CD14-positive monocyte (primary cell): ENCODE measurements around the gene PIR. TPM values are rescaled to one million over a fixed set of nuclear protein-coding genes. Genes with fewer than 3 reads are reported as not detected.

ENCODE experiments used
- DNase-seq, 3 donors: peaks; one replicate each; pipeline ENCODE4 v3.0.0-alpha.2; 2011 to 2022
- H2AFZ ChIP-seq: 2 replicates; pipeline ENCODE4 v1.6.0; 2012; ENCODE audit warnings: mild to moderate bottlenecking, low read depth, low read length, inconsistent platforms; ENCODE audit not compliant: insufficient read depth, poor library complexity, severe bottlenecking
- H3K27ac ChIP-seq, 2 donors: 1 replicate in 1 of 2; 2 replicates in 1 of 2; pipeline ENCODE4 v1.5.1; 2012 to 2013; ENCODE audit warnings: low read length in 2 of 2, control low read depth in 1 of 2, inconsistent platforms in 1 of 2, low read depth in 1 of 2, mild to moderate bottlenecking in 1 of 2
- H3K27me3 ChIP-seq, 2 donors: one replicate each; pipeline versions ENCODE4 v1.6.0 to v1.6.1; 2011 to 2013; ENCODE audit warnings: low read length in 2 of 2; ENCODE audit not compliant: control insufficient read depth in 2 of 2, insufficient read depth in 2 of 2
- H3K36me3 ChIP-seq, 2 donors: replicated peaks in 1 of 2; 1 replicate in 1 of 2; 2 replicates in 1 of 2; pipeline versions ENCODE4 v1.5.1 to v1.6.1; 2012 to 2013; ENCODE audit warnings: low read length in 2 of 2, control low read depth in 1 of 2, inconsistent platforms in 1 of 2, mild to moderate bottlenecking in 1 of 2; ENCODE audit not compliant: insufficient read depth in 2 of 2, control insufficient read depth in 1 of 2
- H3K4me1 ChIP-seq, 2 donors: 1 replicate in 1 of 2; 2 replicates in 1 of 2; pipeline versions ENCODE4 v1.5.1 to v1.6.1; 2012 to 2013; ENCODE audit warnings: low read length in 2 of 2, control low read depth in 1 of 2, inconsistent platforms in 1 of 2, mild to moderate bottlenecking in 1 of 2, moderate library complexity in 1 of 2; ENCODE audit not compliant: insufficient read depth in 2 of 2, control insufficient read depth in 1 of 2
- H3K4me2 ChIP-seq: replicated peaks from 2 replicates; pipeline ENCODE3; 2012; ENCODE audit warnings: low read length, moderate library complexity, mild to moderate bottlenecking; ENCODE audit not compliant: poor library complexity, severe bottlenecking; ENCODE audit errors: extremely low read depth
- H3K4me3 ChIP-seq, 3 experiments: fragments of 200-600 bp in 1 of 3; sonication (generic) in 1 of 3; replicated peaks in 1 of 3; 1 replicate in 2 of 3; 2 replicates in 1 of 3; pipeline ENCODE4 v1.5.1; 2011 to 2013; ENCODE audit warnings: low read length in 3 of 3, mild to moderate bottlenecking in 3 of 3, control low read depth in 2 of 3, low read depth in 2 of 3, inconsistent platforms in 1 of 3, moderate library complexity in 1 of 3
- H3K79me2 ChIP-seq: 2 replicates; pipeline ENCODE4 v1.6.0; 2012; ENCODE audit warnings: mild to moderate bottlenecking, control low read depth, inconsistent platforms, low read length, moderate library complexity; ENCODE audit not compliant: insufficient read depth
- H3K9ac ChIP-seq: 2 replicates; pipeline ENCODE4 v1.6.0; 2017; ENCODE audit warnings: low read length, mild to moderate bottlenecking; ENCODE audit not compliant: insufficient read depth, poor library complexity, severe bottlenecking
- H3K9me3 ChIP-seq, 2 donors: replicated peaks in 1 of 2; 1 replicate in 1 of 2; 2 replicates in 1 of 2; pipeline versions ENCODE4 v1.5.1 to v1.6.1; 2012 to 2013; ENCODE audit warnings: low read length in 2 of 2, control low read depth in 1 of 2; ENCODE audit not compliant: control insufficient read depth in 1 of 2, insufficient read depth in 1 of 2
- H4K20me1 ChIP-seq: 2 replicates; pipeline ENCODE4 v1.6.0; 2012; ENCODE audit warnings: mild to moderate bottlenecking, low read length, control low read depth, moderate library complexity; ENCODE audit not compliant: insufficient read depth
- H3K27ac Mint-ChIP-seq, 7 donors: one replicate each; pipeline ENCODE4 v1.8.0; 2020; ENCODE audit warnings: mild to moderate bottlenecking in 7 of 7, mixed read lengths in 7 of 7, moderate library complexity in 6 of 7, inconsistent platforms in 2 of 7
- H3K27me3 Mint-ChIP-seq, 3 donors: one replicate each; pipeline ENCODE4 v1.8.0; 2021 to 2022; ENCODE audit warnings: low read depth in 3 of 3, mild to moderate bottlenecking in 3 of 3, mixed read lengths in 3 of 3, moderate library complexity in 3 of 3, inconsistent platforms in 1 of 3
- H3K36me3 Mint-ChIP-seq, 2 donors: one replicate each; pipeline ENCODE4 v1.8.0; 2020; ENCODE audit warnings: mixed read lengths in 2 of 2, inconsistent platforms in 1 of 2, mild to moderate bottlenecking in 1 of 2
- H3K4me1 Mint-ChIP-seq: one replicate; pipeline ENCODE4 v1.8.0; 2020; ENCODE audit warnings: mild to moderate bottlenecking, mixed read lengths
- H3K4me3 Mint-ChIP-seq, 2 donors: one replicate each; pipeline ENCODE4 v1.8.0; 2020; ENCODE audit warnings: mild to moderate bottlenecking in 2 of 2, mixed read lengths in 2 of 2, moderate library complexity in 1 of 2
- H3K9me3 Mint-ChIP-seq, 7 donors: one replicate each; pipeline ENCODE4 v1.8.0; 2020 to 2022; ENCODE audit warnings: mixed read lengths in 7 of 7, mild to moderate bottlenecking in 6 of 7, moderate library complexity in 6 of 7, inconsistent platforms in 2 of 7
- WGBS: methylation state at CpG from one replicate; pipeline ENCODE4 v1.1.5; 2013; ENCODE audit warnings: missing lambda C conversion rate; ENCODE audit not compliant: insufficient coverage; 5-methylcytosine and 5-hydroxymethylcytosine counted together
- intact Hi-C, 2 donors: fragments of 100-400 bp; cut with micrococcal nuclease; formaldehyde crosslinking; loops; one replicate each; pipeline versions ENCODE4 v1.15.0 to v1.15.1; 2023
- polyA plus RNA-seq, 3 donors: library from polyadenylated mRNA; depleted of rRNA in 1 of 3; unstranded in 2 of 3; stranded (reverse) in 1 of 3; fragments of 300-500 nt in 2 of 3; fragments of >200 nt in 1 of 3; fragmentation: Illumina TruSeq in 2 of 3; gene quantifications; 1 replicate in 2 of 3; 2 replicates in 1 of 3; pipeline ENCODE4 v1.2.3, GENCODE V29; 2012 to 2021
- TF ChIP-seq, protein P1 (sequence below): fragments of 200-600 bp; IDR thresholded peaks from one replicate; pipeline ENCODE4 v1.8.0; 2022; ENCODE audit warnings: antibody characterized with exemption, mild to moderate bottlenecking

Gene PIR
- polyA plus RNA-seq, 3 donors: 0.05 to 0.23 TPM; not detected in 1

- H3K79me2 ChIP-seq: no peaks in the 10 kb centered on the region
- Mint-ChIP-seq H3K27me3 (peaks cover 8 to 24% (median 15%) of the 10 kb centered on the region in 3 donors), H3K27ac (no peak overlapping the region)
These were observed 149.0 kb downstream of the PIR start for GRCh38 chrX:15344106-15344505.

DNA sequence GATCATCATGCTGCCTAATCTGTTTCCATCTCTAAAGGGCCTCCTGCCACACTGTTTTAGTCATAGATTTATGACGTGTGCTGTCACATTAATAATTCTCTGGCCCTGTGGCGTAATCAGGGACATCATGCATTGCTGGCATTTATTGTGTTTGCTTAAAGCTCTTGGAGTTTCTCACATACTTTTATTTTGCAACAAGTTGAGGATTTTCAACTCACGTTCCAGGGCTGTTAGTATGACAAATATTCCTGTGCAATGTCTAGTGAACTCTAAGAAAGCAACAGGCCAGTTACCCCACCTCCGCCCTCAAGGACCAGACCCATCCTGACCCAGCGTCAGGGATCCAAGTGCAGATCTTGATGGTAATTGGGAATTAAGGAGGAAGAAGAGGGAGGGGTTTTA, 150.1 kb downstream of the PIR start:
- Mint-ChIP-seq H3K36me3 (no peaks in the 10 kb centered on the region), H3K27ac (no peak overlapping the region), H3K4me3 (no peak overlapping the region), H3K9me3 (peaks cover 0 to 2% (median 0%) of the 10 kb centered on the region in 7 donors), H3K4me1 (no peaks in the 10 kb centered on the region), H3K27me3 (peaks cover 8 to 25% (median 17%) of the 10 kb centered on the region in 3 donors)
- H3K79me2 ChIP-seq: no peaks in the 10 kb centered on the region
- no peak overlapping the region for H2AFZ ChIP-seq
- no peak overlapping the region for H3K27ac ChIP-seq
- no peaks in the 10 kb centered on the region for H4K20me1 ChIP-seq
- no peak overlapping the region for H3K9ac ChIP-seq
- H3K4me2 ChIP-seq: no peak overlapping the region
- H3K4me1 ChIP-seq: no peaks in the 10 kb centered on the region
- WGBS: no CpG with 5 or more reads among the region's 5 CpGs
- intact Hi-C loops: loop anchor here in 1 of 2 donors (10.0 kb wide), 1 partner anchor 122 kb away; no protein-coding TSS in a partner anchor
- no peaks in the 10 kb centered on the region for H3K9me3 ChIP-seq
- no peaks in the 10 kb centered on the region for H3K36me3 ChIP-seq
- peak in 1 of 3 donors; percentile 12 for DNase-seq
- H3K27me3 ChIP-seq: peaks cover 3 to 45% of the 10 kb centered on the region in 2 donors
- H3K4me3 ChIP-seq: no peak overlapping the region
- TF ChIP-seq, protein P1, sequence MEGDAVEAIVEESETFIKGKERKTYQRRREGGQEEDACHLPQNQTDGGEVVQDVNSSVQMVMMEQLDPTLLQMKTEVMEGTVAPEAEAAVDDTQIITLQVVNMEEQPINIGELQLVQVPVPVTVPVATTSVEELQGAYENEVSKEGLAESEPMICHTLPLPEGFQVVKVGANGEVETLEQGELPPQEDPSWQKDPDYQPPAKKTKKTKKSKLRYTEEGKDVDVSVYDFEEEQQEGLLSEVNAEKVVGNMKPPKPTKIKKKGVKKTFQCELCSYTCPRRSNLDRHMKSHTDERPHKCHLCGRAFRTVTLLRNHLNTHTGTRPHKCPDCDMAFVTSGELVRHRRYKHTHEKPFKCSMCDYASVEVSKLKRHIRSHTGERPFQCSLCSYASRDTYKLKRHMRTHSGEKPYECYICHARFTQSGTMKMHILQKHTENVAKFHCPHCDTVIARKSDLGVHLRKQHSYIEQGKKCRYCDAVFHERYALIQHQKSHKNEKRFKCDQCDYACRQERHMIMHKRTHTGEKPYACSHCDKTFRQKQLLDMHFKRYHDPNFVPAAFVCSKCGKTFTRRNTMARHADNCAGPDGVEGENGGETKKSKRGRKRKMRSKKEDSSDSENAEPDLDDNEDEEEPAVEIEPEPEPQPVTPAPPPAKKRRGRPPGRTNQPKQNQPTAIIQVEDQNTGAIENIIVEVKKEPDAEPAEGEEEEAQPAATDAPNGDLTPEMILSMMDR: no peak

More at GRCh38 chrX:15344106-15344505, 149.0 kb downstream of the PIR start:
- Histone ChIP-seq H3K9me3 (no peaks in the 10 kb centered on the region), H3K27me3 (peaks cover 3 to 37% of the 10 kb centered on the region in 2 donors), H3K4me1 (no peaks in the 10 kb centered on the region), H3K36me3 (no peaks in the 10 kb centered on the region), H3K4me3 (no peak overlapping the region), H3K27ac (no peak overlapping the region), H3K4me2 (no peak overlapping the region), H3K9ac (no peak overlapping the region), H4K20me1 (no peaks in the 10 kb centered on the region), H2AFZ (no peak overlapping the region)
- Mint-ChIP-seq H3K4me1 (peaks cover under 1% of the 10 kb centered on the region), H3K36me3 (no peaks in the 10 kb centered on the region), H3K9me3 (peaks cover 0 to 2% (median 0%) of the 10 kb centered on the region in 7 donors), H3K4me3 (no peak overlapping the region)
- DNase-seq: no peak
- TF ChIP-seq, protein P1: no peak
- intact Hi-C loops: loop anchor here in 1 of 2 donors (10.0 kb wide), 1 partner anchor 121 kb away; no protein-coding TSS in a partner anchor
